ENCODE measurements around the gene RXRA. TPM values are rescaled to one million over a fixed set of nuclear protein-coding genes. Genes with fewer than 3 reads are reported as not detected.

The RXRA gene
- total RNA-seq, 1 donor from 2014 or later: 30.3 TPM

- peak; percentile 53 for DNase-seq
Observed at GRCh38 chr9:134435550-134436378, 109.5 kb downstream of the RXRA start.

- DNase-seq: peak; percentile 51
Observed at GRCh38 chr9:134436379-134436762, 110.1 kb downstream of the RXRA start.

DNA sequence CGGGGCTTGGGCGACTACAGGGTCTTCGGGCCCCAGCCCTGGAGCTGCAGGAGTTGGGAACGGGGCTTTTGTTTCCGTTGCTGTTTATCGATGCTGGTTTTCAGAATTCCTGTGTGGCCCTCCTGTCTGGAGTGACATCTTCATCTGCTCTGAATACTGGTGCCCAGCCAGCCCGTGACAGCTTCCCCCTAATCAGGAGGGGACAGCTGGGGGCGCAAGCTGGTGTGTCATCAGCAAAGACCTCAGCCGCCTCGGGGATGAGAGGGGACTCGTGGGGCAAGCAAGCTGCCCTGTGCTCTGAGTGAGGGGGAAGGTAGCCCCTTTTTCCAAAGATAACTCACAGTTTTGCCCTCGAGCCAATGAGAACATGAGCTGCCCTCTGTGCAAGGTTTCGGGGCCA, 110.7 kb downstream of the RXRA start:
- DNase-seq: peak; percentile 85

- peak; percentile 55 for DNase-seq
Observed at GRCh38 chr9:134437403-134438194, 111.3 kb downstream of the RXRA start.

- peak; percentile 41 for DNase-seq
Observed at GRCh38 chr9:134438195-134438788, 112.0 kb downstream of the RXRA start.

DNA sequence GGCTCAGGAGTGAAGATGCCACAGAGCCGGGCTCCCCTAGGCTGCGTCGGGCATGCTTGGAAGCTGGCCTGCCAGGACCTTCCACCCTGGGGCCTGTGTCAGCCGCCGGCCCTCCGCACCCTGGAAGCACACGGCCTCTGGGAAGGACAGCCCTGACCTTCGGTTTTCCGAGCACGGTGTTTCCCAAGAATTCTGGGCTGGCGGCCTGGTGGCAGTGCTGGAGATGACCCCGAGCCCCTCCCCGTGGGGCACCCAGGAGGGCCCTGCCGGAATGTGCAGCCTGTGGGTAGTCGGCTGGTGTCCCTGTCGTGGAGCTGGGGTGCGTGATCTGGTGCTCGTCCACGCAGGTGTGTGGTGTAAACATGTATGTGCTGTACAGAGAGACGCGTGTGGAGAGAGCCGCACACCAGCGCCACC, 113.1 kb downstream of the RXRA start:
- no peak for DNase-seq

GRCh38 chr9:134440636-134441226, 114.5 kb downstream of the RXRA start:
- DNase-seq: no peak

DNA sequence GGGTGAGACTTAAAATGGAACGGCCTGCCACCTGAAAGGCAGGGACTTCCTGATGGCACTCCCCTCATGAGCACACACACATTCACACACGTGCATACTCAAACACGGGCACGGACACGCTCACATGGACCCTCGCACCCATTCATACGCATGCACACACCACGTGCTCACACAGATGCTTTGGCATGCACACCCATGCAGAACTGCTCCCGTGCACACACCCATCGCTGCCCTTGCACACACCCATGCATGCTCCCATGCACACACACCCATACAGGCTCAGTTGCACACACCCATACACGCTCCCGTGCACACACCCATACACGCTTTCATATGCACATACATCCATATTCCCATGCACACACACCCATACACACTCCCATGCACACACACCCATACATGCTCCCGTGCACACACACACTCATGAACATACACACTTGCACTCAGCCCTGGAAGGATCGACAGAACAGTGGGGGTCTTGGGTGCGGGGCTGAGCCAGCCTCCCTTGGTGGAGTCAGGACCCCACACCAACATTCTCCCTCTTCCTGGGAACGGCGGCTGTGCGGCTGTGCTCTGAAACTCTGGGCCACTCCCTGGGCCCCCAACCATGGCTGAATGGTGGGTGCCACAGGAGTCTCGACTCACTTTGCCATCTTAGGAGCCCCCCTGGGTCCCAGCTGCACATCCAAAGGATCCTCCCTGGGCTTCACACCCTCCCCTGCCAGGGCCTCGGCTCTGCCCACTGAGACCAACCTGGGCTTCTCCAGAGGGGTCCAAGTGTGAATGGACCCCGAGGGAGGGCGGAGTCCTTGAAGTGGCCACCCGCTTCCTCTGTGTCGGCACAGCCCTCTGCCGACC, 115.2 kb downstream of the RXRA start:
- DNase-seq: no peak

DNA sequence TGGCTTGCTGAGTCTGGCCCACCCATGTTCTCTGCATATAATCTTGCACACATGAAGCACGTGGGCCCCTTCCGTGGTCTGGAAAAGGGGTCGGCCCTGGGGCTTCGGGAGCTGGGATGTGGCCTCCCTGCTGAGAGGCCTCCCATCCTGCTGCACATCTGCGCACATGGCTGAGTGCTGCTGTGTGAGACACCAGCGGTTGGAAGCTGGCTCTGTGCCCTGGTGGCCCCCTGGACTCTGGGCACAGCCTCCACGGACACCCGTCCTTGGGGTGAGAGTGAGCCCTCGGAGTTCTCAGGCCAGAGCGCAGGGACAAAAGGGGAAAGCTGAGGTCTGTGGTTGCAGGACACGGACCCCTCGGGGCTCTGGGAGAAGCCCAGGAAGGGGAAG, 115.8 kb downstream of the RXRA start:
- DNase-seq: peak; percentile 58

- no peak for DNase-seq
Observed at GRCh38 chr9:134442486-134443173, 116.4 kb downstream of the RXRA start.

GRCh38 chr9:134443174-134444037, 117.2 kb downstream of the RXRA start:
- DNase-seq: peak; percentile 87

DNA sequence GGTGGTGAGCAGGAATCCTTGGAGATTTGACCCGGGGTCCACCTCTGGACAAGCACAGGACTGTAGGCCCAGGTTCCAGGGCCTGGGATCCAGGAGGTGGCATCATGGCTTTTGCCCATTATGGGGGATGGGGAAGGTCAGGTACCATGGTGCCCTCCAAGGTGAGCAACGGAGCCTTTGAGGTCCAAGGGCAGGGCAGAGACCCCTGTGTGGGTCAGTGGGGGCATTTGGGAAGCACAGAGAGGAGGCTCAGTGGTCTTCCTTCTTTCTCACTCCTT, 117.7 kb downstream of the RXRA start:
- DNase-seq: no peak

DNA sequence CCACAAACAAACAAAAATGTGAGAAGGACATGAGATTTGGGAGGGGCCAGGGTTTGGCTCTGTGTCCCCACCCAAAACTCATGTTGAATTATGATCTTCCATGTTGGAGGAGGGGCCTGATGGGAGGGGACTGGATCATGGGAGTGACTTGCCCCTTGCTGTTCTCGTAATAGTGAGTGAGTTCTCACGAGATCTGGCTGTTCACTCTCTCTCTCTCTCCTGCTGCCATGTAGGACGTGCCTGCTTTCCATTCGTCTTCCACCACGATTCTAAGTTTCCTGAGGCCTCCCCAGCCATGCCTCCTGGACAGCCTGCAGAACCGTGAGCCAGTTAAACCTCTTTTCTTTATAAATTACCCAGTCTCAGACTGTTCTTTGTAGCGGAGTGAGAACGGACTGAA, 118.7 kb downstream of the RXRA start:
- DNase-seq: no peak

GRCh38 chr9:134449180-134449916, 123.1 kb downstream of the RXRA start:
- DNase-seq: peak; percentile 98

- DNase-seq: no peak
Observed at GRCh38 chr9:134451700-134452458, 125.6 kb downstream of the RXRA start.

GRCh38 chr9:134452728-134453127, 126.5 kb downstream of the RXRA start:
- DNase-seq: no peak

DNA sequence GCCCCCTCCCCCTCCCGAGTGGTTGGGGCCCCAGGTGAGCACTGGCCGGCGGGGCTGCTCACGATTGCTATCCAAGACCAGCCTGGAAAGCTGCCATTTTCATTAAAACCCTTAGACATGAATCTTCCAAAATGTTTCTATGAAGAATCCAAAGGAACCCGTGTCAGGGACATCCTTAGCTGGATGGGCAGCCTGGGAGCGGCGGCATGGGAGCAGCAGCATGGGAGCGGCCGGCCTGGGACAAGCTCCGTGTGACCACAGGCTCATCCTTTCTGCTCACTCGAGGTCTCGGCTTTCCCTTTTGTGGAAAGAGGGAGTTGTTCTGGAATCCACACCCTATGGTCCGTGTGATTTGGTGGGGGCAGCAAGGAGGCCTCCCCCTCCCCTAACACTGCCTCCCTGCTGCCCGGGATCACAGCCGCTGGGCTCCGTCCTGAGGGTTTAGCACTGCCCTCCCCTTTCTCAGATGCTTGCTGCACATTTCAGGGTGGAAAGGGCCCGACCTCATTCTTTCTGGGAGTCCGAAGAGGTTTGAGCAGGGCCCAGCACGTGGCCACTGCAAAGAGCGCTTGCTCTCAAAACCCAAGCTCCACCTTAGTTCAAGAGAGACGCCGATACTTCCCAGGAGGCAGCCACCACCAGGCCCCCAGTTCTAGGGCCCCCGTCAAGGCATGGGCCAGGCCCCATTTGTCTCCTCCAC, 127.7 kb downstream of the RXRA start:
- no peak for DNase-seq

GRCh38 chr9:134454476-134454857, 128.2 kb downstream of the RXRA start:
- no peak for DNase-seq

Measured in tongue (tissue), 2 donors.